GM11168 (cell line): ENCODE results near the gene NACC2.
"Not testable (repeated sequence)": the region's sequence is repeated elsewhere in the genome, so short reads cannot be mapped to it uniquely, and the experiment has no call there.

Source experiments
- in situ Hi-C: fragments of 300-500 bp; cut with MboI; formaldehyde crosslinking; loops from one replicate; pipeline ENCODE4 v1.12.0; 2022; ENCODE audit warnings: low sequenced_read_pairs; ENCODE audit not compliant: unreplicated experiment

NACC2 gene

DNA sequence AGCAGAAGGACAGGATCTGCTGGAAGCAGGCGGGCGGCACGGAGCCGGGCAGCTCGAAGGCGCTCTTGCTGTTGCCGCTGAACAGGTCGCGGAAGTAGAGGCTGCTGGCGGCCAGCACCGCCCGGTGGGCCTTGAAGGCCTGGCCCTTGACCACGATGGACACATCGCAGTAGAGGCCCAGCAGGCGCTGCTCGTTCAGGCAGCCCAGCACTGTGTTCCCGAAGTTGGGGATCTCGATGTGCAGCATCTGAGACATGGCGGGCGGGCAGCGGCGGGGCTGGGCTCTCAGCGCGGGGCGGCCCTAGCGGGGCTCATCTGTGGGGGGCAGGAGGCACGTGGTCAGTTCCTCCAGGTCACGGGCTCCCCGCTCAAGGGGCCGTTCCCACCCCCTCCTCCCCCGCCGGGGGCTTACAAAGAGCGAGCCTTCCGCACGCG, 44.8 kb downstream of the NACC2 start:
- in situ Hi-C loops: no loop called here

DNA sequence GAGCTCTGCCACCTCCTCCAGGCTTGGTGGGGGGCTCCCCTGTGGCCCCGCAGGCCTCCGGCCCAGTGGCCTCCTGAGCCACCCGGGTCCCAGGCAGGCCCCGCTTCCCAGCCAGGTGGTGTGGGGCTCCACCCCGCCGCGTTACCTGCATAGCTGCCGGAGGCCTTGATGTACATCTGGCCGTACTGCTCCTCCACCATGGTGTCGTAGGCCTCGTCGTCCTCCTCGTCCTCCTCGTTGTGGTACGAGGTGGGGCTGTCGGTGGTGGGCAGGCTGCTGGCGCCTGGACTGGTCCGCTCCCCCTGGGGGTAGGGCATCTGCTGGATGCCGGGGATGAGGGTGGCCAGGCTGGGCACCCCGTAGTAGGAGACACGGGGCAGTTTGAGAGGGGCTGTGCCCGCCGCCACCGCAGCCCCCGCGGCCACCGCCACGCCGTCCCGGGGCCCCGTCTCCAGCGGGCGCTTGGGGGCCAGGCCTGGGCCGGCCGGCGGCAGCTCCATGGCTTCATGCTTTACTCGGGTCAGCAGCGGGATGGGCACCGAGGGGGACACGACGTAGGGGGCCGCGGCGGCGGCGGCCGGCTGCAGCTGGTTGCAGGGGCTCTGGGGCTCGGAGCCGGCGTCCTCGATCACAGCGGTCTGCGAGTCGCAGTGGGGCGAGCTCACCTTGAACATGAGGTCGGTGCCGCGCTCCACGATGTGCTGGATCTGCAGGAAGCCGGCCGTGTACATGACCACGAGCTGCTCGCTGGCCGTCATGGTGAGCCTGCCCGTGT, 45.4 kb downstream of the NACC2 start:
- in situ Hi-C loops: no loop called here

DNA sequence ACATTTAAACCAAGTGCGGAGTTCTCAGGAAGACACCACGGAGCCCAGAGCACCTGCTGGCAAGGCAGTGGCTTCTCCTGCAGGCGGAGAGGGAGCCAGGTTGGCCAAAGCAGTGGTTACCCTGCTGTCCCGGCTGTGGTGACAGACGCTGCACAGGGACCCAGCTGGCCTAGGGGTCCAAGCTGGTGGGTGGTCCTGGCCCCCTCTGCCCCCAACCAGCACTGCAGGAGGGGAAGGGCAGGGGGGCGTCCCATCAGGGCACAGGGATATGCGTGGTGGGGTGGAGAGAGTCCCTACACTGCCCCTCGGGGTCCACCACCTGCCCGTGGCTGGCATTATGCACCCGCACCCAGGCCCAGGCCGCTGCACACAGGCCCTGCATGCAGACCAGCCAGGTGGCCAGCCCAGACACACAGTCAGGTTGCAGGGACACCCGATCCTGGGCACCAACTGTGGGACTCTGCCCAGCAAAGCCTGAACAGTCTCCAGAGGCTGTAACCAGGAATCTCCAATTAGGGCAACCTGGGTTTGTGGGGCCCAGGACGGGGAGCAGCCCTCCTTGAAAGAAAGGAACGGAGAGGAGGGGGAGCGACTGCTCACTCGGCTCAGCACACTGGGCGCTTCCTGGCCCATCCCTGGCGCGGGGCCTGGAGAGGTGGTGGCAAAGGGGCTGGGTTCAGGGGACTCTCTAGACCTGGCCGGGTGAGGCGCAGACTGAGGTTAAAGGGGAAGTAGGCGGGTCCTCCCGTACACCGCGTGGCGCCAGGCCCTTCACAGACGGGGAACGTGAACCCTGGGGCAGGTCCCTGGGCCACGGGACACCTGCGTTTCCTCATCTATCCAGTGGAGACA, 46.3 kb downstream of the NACC2 start:
- in situ Hi-C loops: no loop called here

DNA sequence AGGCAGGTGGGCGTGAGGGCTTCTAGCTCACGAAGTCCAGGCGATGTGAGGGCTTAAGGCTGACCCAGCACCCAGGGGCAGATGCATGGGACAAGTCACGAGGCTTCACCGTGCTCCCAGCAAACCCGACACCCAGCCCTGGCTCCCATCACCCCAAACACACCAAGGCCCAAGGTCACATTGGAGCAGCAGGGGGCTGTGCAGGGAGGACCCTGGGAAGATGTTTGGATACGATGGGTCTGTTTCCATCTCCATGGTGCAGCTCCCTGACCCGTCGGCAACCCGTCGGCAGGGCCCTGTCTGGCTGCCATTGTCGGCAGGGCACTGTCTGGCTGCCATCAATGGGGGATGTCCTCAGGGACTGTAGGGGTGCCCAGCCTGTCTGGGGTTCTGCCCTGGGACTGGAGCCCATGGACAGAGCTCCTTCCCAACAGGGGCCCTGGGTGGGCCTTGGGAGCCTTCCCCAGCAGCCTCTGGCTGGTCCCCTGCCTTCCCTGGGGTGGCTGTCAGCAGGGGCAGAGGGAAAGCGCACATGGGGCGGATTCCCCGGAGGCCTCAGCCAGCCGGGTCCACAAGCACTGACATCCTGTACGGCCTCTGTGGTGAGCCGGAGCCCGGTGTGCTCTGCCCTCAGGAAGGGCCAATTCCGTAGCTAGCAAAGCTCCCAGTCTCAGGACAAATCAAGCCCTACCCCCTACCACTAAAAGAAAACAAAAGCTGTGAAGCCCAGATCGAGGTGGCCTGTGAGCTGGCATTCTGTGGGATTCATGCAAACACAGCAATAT, 47.1 kb downstream of the NACC2 start:
- in situ Hi-C loops: no loop called here

DNA sequence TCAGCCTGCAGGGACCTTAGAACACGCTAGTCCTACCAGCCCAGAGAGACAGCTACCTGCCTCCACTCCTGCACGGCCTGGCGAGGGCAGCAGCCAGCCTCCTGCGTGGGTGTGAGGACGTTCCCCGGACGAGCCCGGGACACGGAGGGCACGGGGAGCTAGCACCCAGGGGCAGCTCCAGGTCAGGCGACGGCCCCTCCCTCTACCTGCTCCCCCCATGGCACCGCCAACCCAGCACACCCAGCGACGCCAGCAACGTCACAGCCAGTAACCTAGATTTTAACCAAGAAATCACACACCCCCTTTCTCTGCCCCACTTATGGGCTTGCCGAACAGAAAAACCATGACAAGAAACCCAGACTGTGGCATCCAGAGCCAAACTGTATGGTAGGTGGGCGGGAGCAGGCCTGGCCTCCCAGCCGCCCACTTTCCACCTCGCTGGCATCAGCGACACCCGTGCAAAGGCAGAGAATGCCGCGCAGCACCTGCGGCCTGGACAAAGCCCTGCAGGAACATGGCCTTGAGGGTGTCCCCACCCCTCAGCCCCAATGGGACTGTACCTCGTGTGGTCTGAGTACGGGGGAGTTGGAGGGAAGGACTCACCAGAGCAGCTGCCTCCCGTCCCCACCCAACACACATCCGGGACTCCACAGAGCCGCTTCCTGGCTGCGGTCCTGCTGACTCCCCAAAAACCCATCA, 47.9 kb downstream of the NACC2 start:
- in situ Hi-C loops: no loop called here

DNA sequence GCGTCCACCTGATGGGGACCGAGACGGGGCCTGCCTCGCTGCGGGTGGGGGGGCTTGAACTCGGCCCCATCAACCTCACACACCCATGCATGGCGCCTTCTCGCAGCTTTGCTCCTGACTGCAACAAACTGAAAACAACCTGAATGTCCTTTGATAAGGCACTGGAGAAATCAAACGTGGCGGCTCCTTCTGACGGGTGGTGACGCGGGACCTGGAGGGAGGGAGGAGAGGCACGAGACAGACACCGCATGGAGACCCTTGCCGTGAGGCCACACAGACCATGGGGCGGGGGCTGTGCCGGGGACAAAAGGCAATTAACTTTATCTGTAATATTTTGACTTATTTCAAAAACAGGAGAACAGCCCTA, 48.6 kb downstream of the NACC2 start:
- in situ Hi-C loops: no loop called here

DNA sequence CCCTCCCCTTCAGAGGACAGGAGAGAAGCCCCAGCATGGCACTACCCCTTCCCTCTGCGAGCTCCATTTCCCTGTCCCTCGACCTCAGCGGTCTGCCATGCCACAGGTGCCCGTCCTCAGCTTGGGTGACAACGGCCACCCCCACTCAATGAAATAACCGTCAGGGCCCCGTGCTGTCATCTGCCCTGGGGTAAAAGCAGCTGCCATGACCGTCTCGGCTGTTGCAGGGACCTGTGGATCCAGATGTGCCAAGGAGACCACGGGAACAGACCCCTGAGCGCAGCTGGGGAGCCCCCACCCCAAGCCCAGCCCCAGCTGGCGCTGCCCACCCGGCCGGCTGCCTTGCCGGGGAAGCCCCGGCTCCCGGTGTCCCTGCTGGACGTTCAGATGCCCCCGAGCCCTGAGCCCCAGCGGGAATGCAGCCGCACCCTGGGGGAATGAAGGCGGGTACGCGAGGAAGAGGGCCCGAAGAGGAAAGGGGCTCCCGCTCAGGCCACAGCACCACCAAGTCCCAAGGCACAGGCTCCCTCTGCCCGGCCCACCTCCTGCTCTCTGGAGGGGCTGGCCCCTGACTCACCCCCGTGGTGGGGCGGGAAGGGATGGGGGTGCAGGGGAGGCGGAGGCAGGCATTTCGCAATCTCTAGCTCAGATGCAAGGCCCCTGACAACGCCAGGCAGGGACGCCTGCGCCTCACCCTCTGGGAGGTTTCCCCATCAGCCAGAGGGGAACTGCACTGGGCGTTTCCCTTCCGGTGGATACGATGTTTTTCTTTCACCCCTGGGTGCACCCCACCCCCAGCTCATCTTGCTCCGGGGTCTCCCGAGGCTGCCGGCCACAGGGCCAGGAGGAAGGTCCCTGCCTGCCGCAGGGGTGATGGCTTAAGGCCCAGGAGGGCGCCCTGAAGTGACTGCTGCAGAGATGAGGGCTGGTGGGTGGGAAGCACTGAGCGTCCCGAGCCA, 49.2 kb downstream of the NACC2 start:
- in situ Hi-C loops: no loop called here

DNA sequence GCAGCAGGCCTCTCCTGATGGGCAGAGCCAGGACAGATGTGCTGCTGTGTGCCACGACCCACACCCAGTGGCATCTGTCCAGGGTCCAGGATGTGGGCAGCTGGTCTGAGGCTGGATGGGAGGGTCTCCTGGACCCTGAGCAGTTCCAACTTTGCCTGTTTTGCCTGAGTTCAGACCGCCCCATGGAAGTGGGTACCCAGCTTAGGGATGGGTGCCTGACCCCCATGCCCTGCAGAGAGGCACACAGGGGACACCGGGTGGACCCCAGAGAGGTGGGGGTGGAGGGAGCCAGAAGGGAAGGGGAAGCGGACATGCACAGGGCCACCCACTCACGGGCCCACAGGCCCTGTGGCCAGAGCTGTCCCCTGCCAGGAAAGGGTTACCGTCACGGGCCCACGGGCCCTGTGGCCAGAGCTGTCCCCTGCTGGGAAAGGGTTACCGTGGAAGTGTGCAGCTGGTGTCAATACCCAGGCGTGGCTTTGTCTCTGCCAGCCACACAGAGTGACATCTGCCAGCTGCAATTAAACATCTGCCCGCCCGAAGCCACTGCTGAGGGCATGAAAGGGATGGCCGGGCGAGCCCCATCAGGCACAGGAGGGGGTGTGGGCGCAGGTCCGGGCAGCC, 50.0 kb downstream of the NACC2 start:
- in situ Hi-C loops: no loop called here

DNA sequence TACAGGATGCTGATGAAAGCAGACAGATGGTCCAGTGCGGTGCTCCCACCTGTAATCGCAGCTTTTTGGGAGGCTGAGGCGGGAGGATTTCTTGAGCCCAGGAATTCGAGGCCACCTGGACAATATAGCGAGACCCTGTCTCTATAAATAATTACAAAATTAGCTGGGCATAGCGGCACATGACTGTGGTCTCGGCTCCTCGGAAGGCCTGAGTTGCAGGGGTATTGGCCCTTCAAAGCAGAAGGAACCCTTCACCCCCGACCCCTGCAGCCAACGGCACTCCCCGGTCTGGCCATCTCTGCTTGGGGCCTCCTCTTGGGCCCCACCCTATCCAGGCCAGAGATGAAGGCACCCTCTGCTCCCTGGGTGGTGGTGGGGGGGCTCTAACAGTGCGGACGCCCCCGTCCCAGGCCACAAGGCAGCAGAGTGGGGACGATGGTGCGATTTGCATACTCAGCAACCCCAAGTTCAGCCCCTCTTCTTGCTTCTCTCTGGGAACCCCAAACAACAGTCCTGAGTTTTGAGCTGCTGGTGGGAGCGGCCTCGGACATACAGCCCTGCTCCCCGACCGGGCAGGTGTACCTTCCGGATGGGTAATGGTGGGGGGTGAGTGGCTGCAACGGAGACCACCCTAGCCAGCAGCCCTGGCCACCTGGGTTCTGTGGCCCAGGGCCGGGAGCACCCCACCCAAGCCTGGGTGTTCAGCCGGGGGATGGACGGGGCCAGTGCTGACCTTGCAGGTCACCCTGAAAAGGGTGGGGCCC, 50.7 kb downstream of the NACC2 start:
- in situ Hi-C loops: no loop called here

DNA sequence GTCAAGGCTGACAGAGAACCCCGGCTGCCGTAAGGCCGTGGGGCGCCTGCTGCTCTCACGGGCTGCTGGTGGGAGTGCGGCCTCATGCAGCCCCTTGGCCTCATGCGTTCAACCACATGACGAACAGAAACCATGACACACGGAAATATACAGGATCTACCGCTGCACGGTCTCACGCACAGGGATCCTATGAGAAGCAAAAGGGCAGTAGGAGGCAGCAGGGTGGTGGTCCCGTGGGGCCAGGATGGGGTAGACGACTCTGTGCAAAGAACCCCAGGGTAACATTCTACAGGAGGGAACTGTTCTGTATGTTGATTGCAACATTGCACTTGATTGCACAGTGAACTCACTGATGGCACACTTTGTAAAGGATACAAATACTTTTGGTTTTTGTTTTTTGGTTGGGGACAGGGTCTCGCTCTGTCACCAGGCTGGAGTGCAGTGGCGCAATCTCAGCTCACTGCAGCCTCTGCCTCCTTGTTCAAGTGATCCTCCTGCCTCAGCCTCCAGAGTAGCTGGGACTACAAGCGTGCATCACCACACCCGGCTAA, 51.6 kb downstream of the NACC2 start:
- in situ Hi-C loops: no loop called here

DNA sequence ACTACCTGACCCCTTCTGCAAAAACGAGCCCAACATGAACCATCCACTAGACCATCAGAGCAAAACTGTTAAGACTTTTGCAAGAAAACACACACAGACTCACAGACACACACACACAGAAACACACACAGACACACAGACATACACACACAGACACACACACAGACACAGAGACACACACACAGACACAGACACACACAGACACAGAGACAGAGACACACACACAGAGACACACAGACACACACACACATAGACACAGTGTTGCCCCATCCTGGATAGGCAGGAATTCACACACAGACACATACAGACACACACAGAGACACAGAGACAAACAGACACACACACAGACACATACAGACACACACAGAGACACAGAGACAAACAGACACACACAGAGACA, 52.5 kb downstream of the NACC2 start:
- in situ Hi-C loops: no loop called here

DNA sequence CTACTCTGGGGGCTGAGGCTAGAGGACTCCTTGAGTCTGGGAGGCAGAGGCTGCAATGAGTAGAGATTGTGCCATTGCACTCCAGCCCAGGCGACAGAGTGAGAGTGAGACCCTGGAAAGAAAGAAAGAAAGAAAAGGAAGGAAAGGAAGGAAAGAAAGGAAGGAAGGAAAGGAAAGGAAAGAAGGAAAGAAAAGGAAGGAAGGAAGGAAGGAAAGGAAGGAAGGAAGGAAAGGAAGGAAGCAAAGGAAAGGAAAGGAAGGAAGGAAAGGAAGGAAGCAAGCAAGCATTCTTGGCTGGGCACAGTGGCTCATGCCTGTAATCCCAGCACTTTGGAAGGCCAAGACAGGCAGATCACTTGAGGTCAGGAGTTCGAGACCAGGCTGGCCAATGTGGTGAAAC, 54.2 kb downstream of the NACC2 start:
- in situ Hi-C loops: not testable (repeated sequence)

DNA sequence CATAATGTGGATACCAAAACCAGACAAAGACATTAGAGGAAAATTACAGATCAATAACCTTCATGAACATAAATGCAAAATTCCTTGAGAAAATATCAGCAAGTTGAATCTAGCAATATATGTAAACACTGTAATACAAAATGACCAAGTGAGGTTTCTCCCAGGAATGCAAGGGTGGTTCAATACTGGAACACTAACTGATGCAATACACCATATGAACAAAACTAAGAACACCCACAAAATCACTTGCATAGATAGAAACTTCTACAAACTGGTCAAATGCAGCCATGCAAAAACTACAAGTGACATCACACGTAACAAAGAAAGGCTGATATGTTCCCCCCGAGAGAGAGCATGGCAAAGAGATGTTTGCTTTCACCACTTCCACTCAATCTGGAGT, 55.6 kb downstream of the NACC2 start:
- in situ Hi-C loops: no loop called here

DNA sequence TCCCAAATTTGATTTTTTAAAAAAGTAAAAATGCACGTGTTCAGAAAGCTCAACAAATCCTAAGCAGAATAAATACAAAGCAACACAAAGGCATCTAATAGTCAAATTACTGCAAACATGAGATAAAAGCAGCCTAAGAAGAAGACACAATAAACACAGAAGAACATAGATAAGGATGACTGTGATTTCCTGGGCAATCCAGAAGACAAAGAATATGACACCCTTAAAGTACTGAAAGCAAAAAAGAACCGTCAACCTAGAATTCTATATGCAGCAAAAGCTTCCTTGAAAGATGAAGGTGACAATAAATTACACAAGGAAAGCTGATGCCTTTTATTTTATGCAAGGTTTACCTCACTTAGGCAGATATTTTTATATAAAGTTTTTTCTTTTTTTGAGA, 58.2 kb downstream of the NACC2 start:
- in situ Hi-C loops: no loop called here

DNA sequence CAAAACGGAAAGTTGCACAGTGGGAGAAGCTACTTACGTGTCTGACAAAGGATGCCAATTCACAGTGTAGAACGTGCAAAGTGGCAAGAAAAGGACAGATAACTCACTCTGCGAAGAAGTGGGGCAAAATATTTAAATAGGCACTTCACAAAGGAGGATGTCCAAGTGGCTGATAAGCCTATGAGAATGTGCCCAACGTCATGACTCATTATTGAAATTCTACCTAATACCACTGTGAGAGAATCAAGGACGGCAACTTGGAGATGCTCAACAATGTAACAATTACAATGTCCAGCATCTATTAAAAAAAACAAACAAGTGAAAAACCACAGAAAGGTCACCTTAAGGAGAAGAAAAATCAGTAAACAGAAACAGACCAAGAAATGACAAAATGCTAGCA, 59.0 kb downstream of the NACC2 start:
- in situ Hi-C loops: no loop called here

DNA sequence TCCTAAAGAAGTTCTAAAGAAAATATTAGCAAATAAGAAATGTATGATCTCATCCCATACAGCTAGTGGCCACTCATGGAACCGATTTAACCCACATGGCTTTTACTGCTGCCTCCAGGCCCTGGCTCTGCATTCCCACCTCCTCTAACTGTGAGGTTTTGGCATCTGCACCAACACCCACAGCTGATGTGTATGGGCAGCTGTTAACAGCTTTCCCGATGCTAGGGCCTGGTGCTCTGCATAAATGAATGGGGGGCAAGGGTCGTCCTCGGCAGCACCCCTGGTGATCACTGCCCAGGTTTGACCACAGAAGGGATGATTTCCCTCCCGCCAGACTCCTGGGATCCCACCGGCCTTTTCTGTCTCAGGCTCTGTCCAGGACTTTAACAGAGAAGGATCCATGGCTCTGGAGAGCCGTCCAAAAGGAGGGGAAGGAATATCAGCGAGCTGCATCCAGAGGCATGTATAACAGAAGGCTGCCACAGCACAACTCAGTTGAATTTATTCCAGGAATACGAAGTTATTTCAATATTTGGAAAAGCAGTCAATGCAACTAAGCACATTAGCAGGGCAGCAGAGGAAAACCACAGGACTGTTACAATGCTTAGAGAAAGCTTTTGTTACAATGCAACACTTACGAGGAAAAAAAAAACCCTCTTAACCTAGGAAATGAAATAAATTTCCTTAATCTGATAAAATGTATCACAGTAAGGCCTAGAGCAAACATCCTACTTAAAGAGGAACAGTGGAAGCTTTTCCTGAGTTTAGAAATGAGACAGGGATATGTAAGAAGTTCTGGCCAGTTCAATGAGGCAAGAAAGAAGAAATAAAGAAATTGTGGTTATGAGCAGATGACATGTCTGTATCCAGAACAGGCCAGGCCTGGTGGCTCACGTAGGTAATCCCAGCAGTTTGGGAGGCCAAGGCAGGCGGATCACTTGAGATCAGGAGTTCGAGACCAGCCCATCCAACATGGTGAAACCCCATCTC, 63.1 kb downstream of the NACC2 start:
- in situ Hi-C loops: no loop called here

DNA sequence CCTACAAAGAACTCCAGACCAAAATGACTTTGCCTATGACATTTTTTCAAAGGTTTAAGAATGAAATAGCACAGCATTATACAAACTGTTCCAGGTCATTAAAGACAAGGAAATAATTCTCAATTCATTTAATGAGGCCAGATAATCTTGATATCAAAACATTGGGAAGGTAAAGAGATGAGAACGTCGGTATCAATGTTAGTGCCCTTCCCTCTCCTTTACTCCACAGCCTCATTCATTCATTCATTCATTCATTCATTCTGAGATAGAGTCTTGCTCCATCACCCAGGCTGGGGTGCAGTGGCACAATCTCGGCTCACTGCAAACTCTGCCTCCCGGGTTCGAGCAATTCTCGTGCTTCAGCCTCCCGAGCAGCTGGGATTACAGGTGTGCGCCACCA, 64.0 kb downstream of the NACC2 start:
- in situ Hi-C loops: no loop called here
